Cardiac atrium fibroblast (primary cell): Measurements from ENCODE around the gene SERTAD3. TPM values are rescaled to one million over a fixed set of nuclear protein-coding genes. Genes with fewer than 3 reads are reported as not detected.

Experiments used
- total RNA-seq: library from RNA; depleted of rRNA; stranded (reverse); fragments of >200 nt; gene quantifications from 2 replicates; pipeline ENCODE4 v1.2.3, GENCODE V29; 2015

SERTAD3 gene
- total RNA-seq: 23.3 and 27.8 TPM in 2 replicates

GRCh38 chr19:40444000-40444824 is at the start of gene SERTAD3:
Gene SERTAD3 (minus strand): TSS chr19:40444335. CDS start chr19:40442080, 2,255 bp downstream.

GRCh38 chr19:40466985-40467734 is 23.0 kb upstream of the SERTAD3 start, which contains the start of gene SPTBN4:
Gene SPTBN4 (plus strand): TSS chr19:40467001. CDS start chr19:40472622, 5,621 bp downstream.

GRCh38 chr19:40465557-40466218 is 21.6 kb upstream of the SERTAD3 start, which contains the start of gene BLVRB:
Gene BLVRB (minus strand): TSS chr19:40465745. CDS start chr19:40465688, 57 bp downstream.

GRCh38 chr19:40425450-40426287 is 18.5 kb downstream of the SERTAD3 start, which contains the start of gene SERTAD1:
Gene SERTAD1 (minus strand): TSS chr19:40425992. CDS start chr19:40423546, 2,446 bp downstream.

GRCh38 chr19:40413291-40413845 is 30.8 kb downstream of the SERTAD3 start, which contains the start of gene PRX:
Gene PRX (minus strand): TSS chr19:40413378. CDS start chr19:40407932, 5,446 bp downstream.

Other genes starting within 250 kb of the SERTAD3 start
- gene TTC9B, start 226.0 kb downstream of the SERTAD3 start, total RNA-seq: not detected in 2 replicates
- gene CCNP, start 217.6 kb downstream of the SERTAD3 start, total RNA-seq: not detected in 2 replicates
- gene AKT2, start 159.0 kb downstream of the SERTAD3 start, total RNA-seq: 69.5 and 79.5 TPM in 2 replicates
- 12.0 and 12.3 TPM in 2 replicates for gene C19orf47, start 95.9 kb downstream of the SERTAD3 start, total RNA-seq
- 374 and 448 TPM in 2 replicates for gene PLD3, start 95.6 kb downstream of the SERTAD3 start, total RNA-seq
- not detected in 2 replicates for gene HIPK4, start 54.2 kb downstream of the SERTAD3 start, total RNA-seq
- gene PRX, start 31.0 kb downstream of the SERTAD3 start, total RNA-seq: 1.8 and 2.4 TPM in 2 replicates
- gene SERTAD1, start 18.3 kb downstream of the SERTAD3 start, total RNA-seq: 16.8 and 22.9 TPM in 2 replicates
- 118 and 131 TPM in 2 replicates for gene BLVRB, start 21.4 kb upstream of the SERTAD3 start, total RNA-seq
- gene SPTBN4, start 22.7 kb upstream of the SERTAD3 start, total RNA-seq: 0.90 and 3.2 TPM in 2 replicates
- gene SHKBP1, start 132.5 kb upstream of the SERTAD3 start, total RNA-seq: 56.2 and 72.0 TPM in 2 replicates
- 45.9 and 59.1 TPM in 2 replicates for gene LTBP4, start 157.0 kb upstream of the SERTAD3 start, total RNA-seq
- gene NUMBL, start 246.3 kb upstream of the SERTAD3 start, total RNA-seq: 37.2 and 43.6 TPM in 2 replicates